HG02571 (cell line): Measurements from ENCODE around the gene CCDC88C.

Source experiments
- ATAC-seq: cut with Tn5 transposase; IDR thresholded peaks from one replicate; pipeline ENCODE4 v1.9.1; 2021; ENCODE audit warnings: mild to moderate bottlenecking, moderate library complexity; ENCODE audit not compliant: unreplicated experiment

The CCDC88C gene

GRCh38 chr14:91368776-91369416 is 48.7 kb downstream of the CCDC88C start:
- ATAC-seq: no peak

- ATAC-seq: peak; percentile 70
Observed at GRCh38 chr14:91367173-91368171, 50.1 kb downstream of the CCDC88C start.

- no peak for ATAC-seq
Observed at GRCh38 chr14:91366749-91367148, 50.9 kb downstream of the CCDC88C start.

GRCh38 chr14:91365552-91365951 is 52.1 kb downstream of the CCDC88C start:
- ATAC-seq: no peak

- no peak for ATAC-seq
Observed at GRCh38 chr14:91364524-91365270, 52.9 kb downstream of the CCDC88C start.

- peak; percentile 44 for ATAC-seq
Observed at GRCh38 chr14:91363776-91364523, 53.7 kb downstream of the CCDC88C start.

GRCh38 chr14:91361233-91361811 is 56.3 kb downstream of the CCDC88C start:
- ATAC-seq: no peak

- no peak for ATAC-seq
Observed at GRCh38 chr14:91360490-91361232, 57.0 kb downstream of the CCDC88C start.

- ATAC-seq: no peak
Observed at GRCh38 chr14:91358654-91359220, 58.9 kb downstream of the CCDC88C start.

- ATAC-seq: no peak
Observed at GRCh38 chr14:91358025-91358319, 59.6 kb downstream of the CCDC88C start.

- no peak for ATAC-seq
Observed at GRCh38 chr14:91357272-91358024, 60.2 kb downstream of the CCDC88C start.

- ATAC-seq: no peak
Observed at GRCh38 chr14:91356181-91356763, 61.3 kb downstream of the CCDC88C start.

GRCh38 chr14:91354979-91355685 is 62.5 kb downstream of the CCDC88C start:
- ATAC-seq: no peak

GRCh38 chr14:91354221-91354916 is 63.3 kb downstream of the CCDC88C start:
- no peak for ATAC-seq

- ATAC-seq: no peak
Observed at GRCh38 chr14:91352728-91353692, 64.6 kb downstream of the CCDC88C start.

GRCh38 chr14:91352053-91352452 is 65.6 kb downstream of the CCDC88C start:
- ATAC-seq: no peak
